HepG2 (cell line): Measurements from ENCODE around the gene FAM83C. TPM values are rescaled to one million over a fixed set of nuclear protein-coding genes. Genes with fewer than 3 reads are reported as not detected.

Experiments
- ARID2 ChIP-seq: sonication (generic); formaldehyde crosslinking; IDR thresholded peaks from 2 replicates; pipeline ENCODE4 v1.8.1; 2022; ENCODE audit warnings: mild to moderate bottlenecking, missing genetic modification reagents, borderline replicate concordance
- ATAD3A ChIP-seq: sonication (generic); formaldehyde crosslinking; IDR thresholded peaks from 2 replicates; pipeline ENCODE4 v1.4.0; 2020; ENCODE audit warnings: missing genetic modification reagents
- CBX5 ChIP-seq: sonication (generic); formaldehyde crosslinking; IDR thresholded peaks from 2 replicates; pipeline ENCODE4 v1.4.0; 2020; ENCODE audit warnings: missing genetic modification reagents, borderline replicate concordance
- ESRRA ChIP-seq: sonication (generic); formaldehyde crosslinking; IDR thresholded peaks from 2 replicates; pipeline ENCODE4 v1.5.1; 2020; ENCODE audit warnings: mild to moderate bottlenecking, low read depth, missing genetic modification reagents
- FOXK2 ChIP-seq: fragments of 450-650 bp; IDR thresholded peaks from 2 replicates; pipeline ENCODE4 v1.6.1; 2016
- HDAC2 ChIP-seq: sonication (generic); formaldehyde crosslinking; IDR thresholded peaks from 2 replicates; pipeline ENCODE4 v1.4.0; 2020; ENCODE audit warnings: missing genetic modification reagents
- HOXA7 ChIP-seq: sonication (generic); formaldehyde crosslinking; IDR thresholded peaks from 2 replicates; pipeline ENCODE4 v1.8.1; 2022; ENCODE audit warnings: mild to moderate bottlenecking, missing genetic modification reagents, moderate library complexity
- PHF21A ChIP-seq: sonication (generic); formaldehyde crosslinking; IDR thresholded peaks from 2 replicates; pipeline ENCODE4 v1.5.0; 2020; ENCODE audit warnings: mild to moderate bottlenecking, missing genetic modification reagents
- RAD21 ChIP-seq: fragments of 450-650 bp; formaldehyde crosslinking; IDR thresholded peaks from 2 replicates; pipeline ENCODE4 v1.5.0; 2020; ENCODE audit warnings: mild to moderate bottlenecking
- SNRNP70 ChIP-seq: fragments of 200-400 bp; formaldehyde crosslinking; IDR thresholded peaks from 2 replicates; pipeline ENCODE4 v1.6.1; 2017; ENCODE audit warnings: mild to moderate bottlenecking, low read depth, low read length, moderate library complexity
- SRSF9 ChIP-seq: fragments of 200-400 bp; formaldehyde crosslinking; IDR thresholded peaks from 2 replicates; pipeline ENCODE4 v1.6.1; 2018; ENCODE audit warnings: borderline replicate concordance, mild to moderate bottlenecking, low read depth, low read length; ENCODE audit not compliant: insufficient read depth, poor library complexity, severe bottlenecking
- TFDP2 ChIP-seq: sonication (generic); formaldehyde crosslinking; IDR thresholded peaks from 2 replicates; pipeline ENCODE4 v1.4.0; 2020; ENCODE audit warnings: missing genetic modification reagents
- TMF1 ChIP-seq: sonication (generic); formaldehyde crosslinking; IDR thresholded peaks from 2 replicates; pipeline ENCODE4 v1.8.1; 2022; ENCODE audit warnings: low read depth, missing genetic modification reagents
- TSC22D2 ChIP-seq: sonication (generic); formaldehyde crosslinking; IDR thresholded peaks from 2 replicates; pipeline ENCODE4 v1.5.1; 2020; ENCODE audit warnings: missing genetic modification reagents, mild to moderate bottlenecking, borderline replicate concordance
- ZFP62 ChIP-seq: sonication (generic); formaldehyde crosslinking; IDR thresholded peaks from 2 replicates; pipeline ENCODE4 v1.4.0; 2020; ENCODE audit warnings: missing genetic modification reagents
- ZMYM4 ChIP-seq: sonication (generic); formaldehyde crosslinking; IDR thresholded peaks from 2 replicates; pipeline ENCODE4 v1.8.1; 2023; ENCODE audit warnings: mild to moderate bottlenecking, missing genetic modification reagents
- ZNF256 ChIP-seq: sonication (generic); formaldehyde crosslinking; conservative IDR thresholded peaks from 2 replicates; pipeline ENCODE4 v1.4.0; 2020; ENCODE audit warnings: missing genetic modification reagents
- ZNF367 ChIP-seq: sonication (generic); formaldehyde crosslinking; IDR thresholded peaks from 2 replicates; pipeline ENCODE4 v1.4.0; 2020; ENCODE audit warnings: missing genetic modification reagents, borderline replicate concordance
- ZNF451 ChIP-seq: sonication (generic); formaldehyde crosslinking; IDR thresholded peaks from 2 replicates; pipeline ENCODE4 v1.5.0; 2020; ENCODE audit warnings: mild to moderate bottlenecking, missing genetic modification reagents
- ZNF720 ChIP-seq: sonication (generic); formaldehyde crosslinking; IDR thresholded peaks from 2 replicates; pipeline ENCODE4 v1.4.0; 2020; ENCODE audit warnings: missing genetic modification reagents
- ZNF816 ChIP-seq: sonication (generic); formaldehyde crosslinking; IDR thresholded peaks from 2 replicates; pipeline ENCODE4 v1.8.0; 2022; ENCODE audit warnings: missing genetic modification reagents, mild to moderate bottlenecking, borderline replicate concordance
- ZSCAN21 ChIP-seq: sonication (generic); formaldehyde crosslinking; IDR thresholded peaks from 2 replicates; pipeline ENCODE4 v1.8.0; 2022; ENCODE audit warnings: mild to moderate bottlenecking, missing genetic modification reagents, moderate library complexity, borderline replicate concordance
- polyA plus RNA-seq, 8 experiments: library from polyadenylated mRNA; depleted of rRNA in 3 of 8; stranded (reverse) in 7 of 8; unstranded in 1 of 8; fragments of >200 nt; fragmentation: Illumina TruSeq in 4 of 8; extraction: Trizol in 4 of 8; gene quantifications; 2 replicates each; pipeline versions ENCODE4 v1.2.1 to v1.2.3, GENCODE V29; 2011 to 2016; ENCODE audit warnings: low read depth in 4 of 8, missing spikeins in 1 of 8, mixed read lengths in 1 of 8; ENCODE audit not compliant: insufficient read depth in 1 of 8
- total RNA-seq, 5 experiments: library from RNA; depleted of rRNA; stranded (reverse); fragments of >200 nt; fragmentation: Illumina TruSeq; extraction: Trizol; gene quantifications; 2 replicates each; pipeline ENCODE4 v1.2.3, GENCODE V29; 2016; ENCODE audit warnings: low read depth in 1 of 5
- TF ChIP-seq, protein P1 (sequence below): IDR thresholded peaks from 2 replicates; pipeline ENCODE4 v1.6.1; 2016; ENCODE audit warnings: mild to moderate bottlenecking, missing biosample characterization, missing genetic modification reagents
- TF ChIP-seq, protein P2 (sequence below): sonication (generic); formaldehyde crosslinking; IDR thresholded peaks from 2 replicates; pipeline ENCODE4 v1.9.0; 2021; ENCODE audit warnings: missing genetic modification reagents, borderline replicate concordance
- TF ChIP-seq, protein P3 (sequence below): sonication (generic); formaldehyde crosslinking; IDR thresholded peaks from 2 replicates; pipeline ENCODE4 v1.8.0; 2022; ENCODE audit warnings: missing genetic modification reagents, mild to moderate bottlenecking, inconsistent platforms, borderline replicate concordance

FAM83C gene
- total and polyA plus RNA-seq, 2 of the 13 experiments (the other 11 are each of a cell fraction or from before 2014, with no cell fraction given) = 0.04 TPM; not detected in 1

DNA sequence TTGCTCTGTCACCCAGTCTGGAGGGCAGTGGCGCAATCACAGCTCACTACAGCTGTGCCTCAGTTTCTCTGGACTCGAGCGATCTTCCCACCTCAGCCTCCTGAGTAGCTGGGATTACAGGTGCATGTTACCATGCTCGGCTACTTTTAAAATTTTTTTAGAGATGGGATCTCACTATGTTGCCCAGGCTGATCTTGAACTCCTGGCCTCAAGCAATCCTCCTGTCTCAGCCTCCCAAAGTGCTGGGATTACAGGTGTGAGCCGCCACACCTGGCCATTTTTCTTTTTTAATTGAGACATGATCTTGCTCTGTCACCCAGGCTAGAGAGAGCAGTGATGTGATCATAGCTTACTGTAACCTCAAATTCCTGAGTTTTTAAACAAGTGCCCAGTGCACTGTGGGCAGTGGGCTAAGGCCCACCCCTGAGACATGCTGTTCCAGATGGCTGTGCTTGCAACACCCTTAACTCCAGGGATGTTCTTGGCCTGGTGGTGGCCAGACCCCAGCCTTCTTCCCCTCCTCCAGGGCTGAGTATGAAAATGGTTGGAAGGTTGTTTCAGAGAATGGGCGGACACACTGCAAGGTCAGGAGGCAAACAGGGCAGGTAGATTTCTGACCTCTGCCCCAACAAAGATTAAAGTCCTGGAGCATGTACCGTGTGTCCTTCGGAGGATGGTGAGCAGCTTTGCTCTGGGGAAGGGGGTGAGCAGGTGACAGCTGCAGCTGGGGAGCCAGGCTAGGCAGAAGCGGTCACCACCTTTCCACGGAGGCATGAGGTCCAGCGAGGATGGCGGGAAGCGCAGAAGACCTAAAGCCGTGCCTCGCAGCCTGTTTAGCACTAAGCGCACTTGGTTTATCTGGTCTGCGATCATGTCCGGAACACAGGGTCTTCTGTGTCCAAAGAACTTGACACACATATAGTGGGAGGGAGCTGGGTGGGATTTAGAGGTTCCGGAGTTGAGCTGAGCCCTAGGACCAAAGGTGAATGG is 1.4 kb upstream of the FAM83C start (continued):
- TF ChIP-seq HOXA7 = no peak
- no peak for TF ChIP-seq TSC22D2 (CRISPR knock-in tag)
- no peak for TF ChIP-seq SNRNP70
- TF ChIP-seq ZSCAN21 (CRISPR knock-in tag) = no peak; the same call in 1 of the 2 replicates
- TF ChIP-seq PHF21A (CRISPR knock-in tag) = no peak
- TF ChIP-seq ZNF367 (CRISPR knock-in tag) = no peak
- no peak for TF ChIP-seq ZFP62 (CRISPR knock-in tag)
- TF ChIP-seq RAD21 (CRISPR knock-in tag) = peak; percentile 6; the same call in 1 of the 2 replicates
- TF ChIP-seq HDAC2 (CRISPR knock-in tag) = no peak
- no peak for TF ChIP-seq ARID2 (CRISPR knock-in tag)
- TF ChIP-seq, protein P1, sequence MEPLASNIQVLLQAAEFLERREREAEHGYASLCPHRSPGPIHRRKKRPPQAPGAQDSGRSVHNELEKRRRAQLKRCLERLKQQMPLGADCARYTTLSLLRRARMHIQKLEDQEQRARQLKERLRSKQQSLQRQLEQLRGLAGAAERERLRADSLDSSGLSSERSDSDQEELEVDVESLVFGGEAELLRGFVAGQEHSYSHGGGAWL (CRISPR knock-in tag) = no peak
- no peak for TF ChIP-seq ZNF720
- peak; percentile 39; the same call in 1 of the 2 replicates for TF ChIP-seq TFDP2 (CRISPR knock-in tag)
- TF ChIP-seq ESRRA (CRISPR knock-in tag) = peak; percentile 98
- TF ChIP-seq, protein P2, sequence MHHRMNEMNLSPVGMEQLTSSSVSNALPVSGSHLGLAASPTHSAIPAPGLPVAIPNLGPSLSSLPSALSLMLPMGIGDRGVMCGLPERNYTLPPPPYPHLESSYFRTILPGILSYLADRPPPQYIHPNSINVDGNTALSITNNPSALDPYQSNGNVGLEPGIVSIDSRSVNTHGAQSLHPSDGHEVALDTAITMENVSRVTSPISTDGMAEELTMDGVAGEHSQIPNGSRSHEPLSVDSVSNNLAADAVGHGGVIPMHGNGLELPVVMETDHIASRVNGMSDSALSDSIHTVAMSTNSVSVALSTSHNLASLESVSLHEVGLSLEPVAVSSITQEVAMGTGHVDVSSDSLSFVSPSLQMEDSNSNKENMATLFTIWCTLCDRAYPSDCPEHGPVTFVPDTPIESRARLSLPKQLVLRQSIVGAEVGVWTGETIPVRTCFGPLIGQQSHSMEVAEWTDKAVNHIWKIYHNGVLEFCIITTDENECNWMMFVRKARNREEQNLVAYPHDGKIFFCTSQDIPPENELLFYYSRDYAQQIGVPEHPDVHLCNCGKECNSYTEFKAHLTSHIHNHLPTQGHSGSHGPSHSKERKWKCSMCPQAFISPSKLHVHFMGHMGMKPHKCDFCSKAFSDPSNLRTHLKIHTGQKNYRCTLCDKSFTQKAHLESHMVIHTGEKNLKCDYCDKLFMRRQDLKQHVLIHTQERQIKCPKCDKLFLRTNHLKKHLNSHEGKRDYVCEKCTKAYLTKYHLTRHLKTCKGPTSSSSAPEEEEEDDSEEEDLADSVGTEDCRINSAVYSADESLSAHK = no peak
- TF ChIP-seq, protein P3, sequence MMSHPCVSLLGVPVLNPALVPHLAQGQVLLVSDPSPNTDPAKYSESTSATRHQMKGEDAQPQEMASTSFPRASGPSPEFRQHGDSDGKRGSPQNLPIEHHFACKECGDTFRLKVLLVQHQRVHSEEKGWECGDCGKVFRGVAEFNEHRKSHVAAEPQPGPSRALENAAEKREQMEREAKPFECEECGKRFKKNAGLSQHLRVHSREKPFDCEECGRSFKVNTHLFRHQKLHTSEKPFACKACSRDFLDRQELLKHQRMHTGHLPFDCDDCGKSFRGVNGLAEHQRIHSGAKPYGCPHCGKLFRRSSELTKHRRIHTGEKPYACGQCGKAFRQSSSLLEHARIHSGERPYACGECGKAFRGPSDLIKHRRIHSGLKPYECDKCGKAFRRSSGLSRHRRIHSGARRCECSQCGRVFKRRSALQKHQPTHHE (CRISPR knock-in tag) = 0 out of 2 replicates have a peak, but pooled peaks have one; percentile 15
- TF ChIP-seq ATAD3A (CRISPR knock-in tag) = no peak
- peak; percentile 47; the same call in 1 of the 2 replicates for TF ChIP-seq ZMYM4 (CRISPR knock-in tag)
- no peak for TF ChIP-seq TMF1
- TF ChIP-seq ZNF816 (CRISPR knock-in tag) = no peak
- no peak for TF ChIP-seq SRSF9
- TF ChIP-seq CBX5 (CRISPR knock-in tag) = no peak
- no peak for TF ChIP-seq FOXK2
- TF ChIP-seq ZNF256 (CRISPR knock-in tag) = no peak
- no peak for TF ChIP-seq ZNF451 (CRISPR knock-in tag)
